ENCODE measurements around the gene CFAP119.

Gene CFAP119

DNA sequence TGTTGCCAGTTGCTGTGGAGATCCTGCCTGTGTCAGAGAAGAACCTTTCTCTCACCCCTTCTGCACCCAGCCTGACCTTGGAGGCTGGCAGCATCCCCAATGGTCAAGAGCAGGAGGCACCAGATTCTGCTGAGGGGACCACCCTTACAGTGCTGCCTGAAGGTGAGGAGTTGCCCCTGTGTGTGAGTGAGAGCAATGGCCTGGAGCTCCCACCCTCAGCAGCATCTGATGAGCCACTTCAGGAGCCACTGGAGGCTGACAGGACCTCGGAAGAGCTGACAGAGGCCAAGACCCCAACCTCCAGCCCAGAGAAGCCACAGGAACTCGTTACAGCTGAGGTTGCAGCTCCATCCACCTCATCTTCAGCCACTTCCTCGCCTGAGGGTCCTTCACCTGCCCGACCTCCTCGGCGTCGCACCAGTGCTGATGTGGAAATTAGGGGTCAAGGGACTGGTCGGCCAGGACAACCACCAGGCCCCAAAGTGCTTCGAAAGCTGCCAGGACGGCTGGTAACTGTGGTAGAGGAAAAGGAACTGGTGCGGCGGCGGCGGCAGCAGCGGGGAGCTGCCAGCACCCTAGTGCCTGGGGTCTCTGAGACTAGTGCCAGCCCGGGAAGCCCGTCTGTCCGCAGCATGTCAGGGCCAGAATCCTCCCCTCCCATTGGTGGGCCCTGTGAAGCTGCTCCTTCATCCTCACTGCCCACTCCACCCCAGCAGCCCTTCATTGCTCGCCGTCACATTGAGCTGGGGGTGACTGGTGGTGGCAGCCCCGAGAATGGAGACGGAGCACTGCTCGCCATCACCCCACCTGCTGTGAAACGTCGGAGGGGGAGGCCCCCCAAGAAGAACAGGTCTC lies 23.8 kb downstream of the CFAP119 start:
- no peak for DNase-seq

DNA sequence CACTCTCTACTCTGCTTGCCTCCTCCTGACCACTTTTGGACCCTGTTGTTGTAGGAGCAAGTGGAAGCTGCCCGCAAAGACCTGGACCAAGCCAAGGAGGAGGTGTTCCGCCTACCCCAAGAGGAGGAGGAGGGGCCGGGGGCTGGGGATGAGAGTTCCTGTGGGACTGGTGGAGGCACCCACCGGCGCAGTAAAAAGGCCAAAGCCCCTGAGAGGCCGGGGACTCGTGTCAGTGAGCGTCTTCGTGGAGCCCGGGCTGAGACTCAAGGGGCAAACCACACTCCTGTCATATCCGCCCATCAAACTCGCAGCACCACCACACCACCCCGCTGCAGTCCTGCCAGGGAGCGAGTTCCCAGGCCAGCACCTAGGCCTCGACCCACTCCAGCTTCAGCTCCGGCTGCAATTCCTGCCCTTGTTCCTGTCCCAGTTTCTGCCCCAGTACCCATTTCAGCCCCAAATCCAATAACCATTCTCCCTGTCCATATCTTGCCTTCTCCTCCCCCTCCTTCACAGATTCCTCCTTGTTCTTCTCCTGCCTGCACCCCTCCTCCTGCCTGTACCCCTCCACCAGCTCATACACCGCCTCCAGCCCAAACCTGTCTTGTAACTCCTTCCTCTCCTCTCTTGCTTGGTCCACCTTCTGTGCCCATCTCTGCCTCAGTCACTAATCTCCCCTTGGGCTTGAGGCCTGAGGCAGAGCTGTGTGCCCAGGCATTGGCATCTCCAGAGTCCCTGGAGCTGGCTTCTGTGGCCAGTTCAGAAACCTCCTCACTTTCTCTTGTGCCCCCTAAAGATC lies 24.7 kb downstream of the CFAP119 start:
- no peak for DNase-seq

DNA sequence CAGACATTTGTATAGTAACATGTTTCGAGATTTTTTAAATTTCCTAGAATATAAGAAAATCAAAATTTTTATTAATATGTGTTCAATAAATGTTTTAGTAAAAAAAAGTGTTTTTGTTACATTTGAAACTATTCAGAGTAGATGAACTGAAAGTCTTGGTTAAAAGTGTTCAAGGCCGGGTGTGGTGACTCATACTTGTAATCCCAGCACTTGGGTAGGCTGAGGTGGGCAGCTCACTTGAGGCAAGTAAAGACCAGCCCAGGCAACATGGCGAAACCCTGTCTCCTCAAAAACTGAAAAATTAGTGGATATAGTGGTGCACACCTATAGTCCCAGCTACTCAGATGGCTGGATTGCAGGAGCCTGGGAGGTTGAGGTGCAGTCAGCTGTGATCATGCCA lies 30.5 kb downstream of the CFAP119 start:
- DNase-seq, result peak; percentile 14

DNA sequence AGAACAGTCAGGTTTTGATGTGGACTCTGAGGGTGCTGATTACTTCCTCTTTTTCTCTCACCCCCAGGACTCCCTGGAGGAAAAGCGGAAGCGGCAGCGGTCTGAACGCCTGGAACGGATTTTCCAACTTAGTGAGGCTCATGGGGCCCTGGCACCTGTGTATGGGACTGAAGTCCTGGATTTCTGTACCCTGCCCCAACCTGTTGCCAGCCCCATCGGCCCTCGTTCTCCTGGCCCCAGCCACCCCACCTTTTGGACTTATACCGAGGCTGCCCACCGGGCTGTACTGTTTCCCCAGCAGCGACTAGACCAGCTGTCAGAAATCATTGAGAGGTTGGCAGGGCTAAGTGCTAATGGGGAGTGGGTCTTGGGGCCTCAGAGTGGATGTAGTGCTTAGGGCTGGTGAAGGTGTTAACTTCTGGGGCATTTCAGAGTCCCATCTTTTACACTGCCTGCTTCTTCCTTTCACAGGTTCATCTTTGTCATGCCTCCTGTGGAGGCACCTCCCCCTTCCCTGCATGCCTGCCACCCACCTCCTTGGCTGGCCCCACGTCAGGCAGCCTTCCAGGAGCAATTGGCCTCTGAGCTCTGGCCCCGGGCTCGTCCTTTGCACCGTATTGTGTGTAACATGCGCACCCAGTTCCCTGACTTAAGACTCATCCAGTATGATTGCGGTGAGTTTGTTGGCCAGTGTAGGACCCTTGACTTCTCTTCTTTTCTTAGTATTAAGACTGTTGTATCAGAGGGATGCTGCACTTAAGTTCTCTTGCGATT lies 32.8 kb downstream of the CFAP119 start:
- peak; percentile 72 for DNase-seq

DNA sequence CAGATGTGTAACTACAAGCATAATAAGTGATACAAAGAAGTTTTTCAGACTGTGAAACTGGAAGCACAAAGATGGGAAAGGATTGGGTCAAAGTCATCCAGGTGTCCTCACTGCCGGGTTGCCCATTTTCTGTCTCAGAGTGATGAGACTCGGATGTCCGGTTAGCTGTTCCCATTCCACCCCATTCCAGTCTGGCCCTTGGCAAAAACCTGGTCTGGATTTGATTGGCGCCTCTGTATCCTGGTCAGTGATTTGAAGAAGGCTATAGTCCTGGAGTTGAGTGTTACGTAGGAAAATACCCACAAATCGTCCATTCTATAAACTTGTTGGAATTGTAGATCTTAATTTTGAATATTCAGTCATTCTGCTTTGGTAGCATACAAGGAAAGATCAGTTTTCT lies 33.5 kb downstream of the CFAP119 start:
- no peak for DNase-seq

DNA sequence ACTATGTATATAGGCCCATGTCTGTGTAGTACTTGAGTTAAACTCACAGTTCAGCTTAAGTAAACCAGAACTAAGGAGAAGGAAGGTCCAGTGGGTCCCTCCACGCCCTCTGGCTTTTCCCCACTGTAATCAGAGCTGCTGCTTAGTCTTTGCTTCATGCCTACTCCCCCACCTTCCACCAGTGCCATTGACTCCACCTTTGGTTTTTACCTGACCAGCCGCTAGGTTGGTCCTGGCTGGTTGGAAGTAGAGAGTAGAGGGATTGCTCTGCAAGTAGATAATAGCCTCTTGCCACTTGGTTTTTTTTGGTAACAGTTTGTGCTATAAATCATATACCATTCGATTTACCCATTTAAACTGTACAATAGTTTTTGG lies 36.5 kb downstream of the CFAP119 start:
- no peak for DNase-seq

DNA sequence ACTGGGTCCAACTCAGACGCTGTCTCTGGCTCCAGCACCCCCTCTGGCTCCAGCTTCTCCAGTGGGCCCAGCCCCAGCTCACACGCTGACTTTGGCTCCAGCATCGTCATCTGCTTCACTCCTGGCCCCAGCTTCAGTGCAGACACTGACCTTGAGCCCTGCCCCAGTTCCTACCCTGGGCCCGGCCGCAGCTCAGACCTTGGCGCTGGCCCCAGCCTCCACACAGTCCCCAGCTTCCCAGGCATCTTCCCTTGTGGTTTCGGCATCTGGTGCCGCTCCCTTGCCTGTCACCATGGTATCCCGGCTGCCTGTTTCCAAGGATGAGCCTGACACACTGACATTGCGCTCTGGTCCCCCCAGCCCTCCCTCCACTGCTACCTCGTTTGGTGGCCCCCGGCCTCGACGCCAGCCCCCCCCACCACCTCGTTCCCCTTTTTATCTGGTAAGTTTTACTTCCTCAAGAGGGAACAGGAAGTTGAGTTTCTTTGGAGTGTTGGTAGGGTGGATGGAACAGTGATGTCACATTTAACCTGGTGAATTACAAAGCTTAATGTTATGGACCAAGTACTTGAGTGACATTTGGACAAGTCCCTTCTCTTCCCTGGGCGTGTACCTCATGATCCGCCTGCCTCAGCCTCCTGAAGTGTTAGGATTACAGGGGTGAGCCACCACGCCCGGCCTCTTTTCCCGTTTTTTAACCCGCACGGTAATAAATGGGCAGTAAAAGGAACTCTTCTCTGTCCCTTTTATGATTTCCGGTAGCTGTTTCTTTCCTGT lies 37.0 kb downstream of the CFAP119 start:
- peak; percentile 94 for DNase-seq

DNA sequence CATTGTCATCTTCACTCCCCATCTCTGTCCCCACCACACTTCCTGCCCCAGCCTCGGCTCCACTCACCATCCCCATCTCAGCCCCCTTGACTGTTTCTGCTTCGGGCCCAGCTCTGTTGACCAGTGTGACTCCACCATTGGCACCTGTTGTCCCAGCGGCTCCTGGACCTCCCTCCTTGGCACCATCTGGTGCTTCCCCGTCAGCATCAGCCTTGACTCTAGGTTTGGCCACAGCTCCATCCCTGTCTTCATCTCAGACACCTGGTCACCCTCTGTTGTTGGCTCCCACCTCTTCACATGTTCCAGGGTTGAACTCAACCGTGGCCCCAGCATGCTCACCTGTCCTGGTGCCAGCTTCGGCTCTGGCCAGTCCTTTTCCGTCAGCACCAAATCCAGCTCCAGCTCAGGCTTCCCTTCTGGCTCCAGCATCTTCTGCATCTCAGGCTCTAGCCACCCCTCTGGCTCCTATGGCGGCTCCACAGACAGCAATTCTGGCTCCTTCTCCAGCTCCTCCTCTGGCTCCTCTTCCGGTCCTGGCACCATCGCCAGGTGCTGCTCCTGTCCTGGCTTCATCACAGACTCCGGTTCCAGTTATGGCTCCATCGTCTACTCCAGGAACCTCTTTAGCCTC lies 38.0 kb downstream of the CFAP119 start:
- DNase-seq, result no peak

DNA sequence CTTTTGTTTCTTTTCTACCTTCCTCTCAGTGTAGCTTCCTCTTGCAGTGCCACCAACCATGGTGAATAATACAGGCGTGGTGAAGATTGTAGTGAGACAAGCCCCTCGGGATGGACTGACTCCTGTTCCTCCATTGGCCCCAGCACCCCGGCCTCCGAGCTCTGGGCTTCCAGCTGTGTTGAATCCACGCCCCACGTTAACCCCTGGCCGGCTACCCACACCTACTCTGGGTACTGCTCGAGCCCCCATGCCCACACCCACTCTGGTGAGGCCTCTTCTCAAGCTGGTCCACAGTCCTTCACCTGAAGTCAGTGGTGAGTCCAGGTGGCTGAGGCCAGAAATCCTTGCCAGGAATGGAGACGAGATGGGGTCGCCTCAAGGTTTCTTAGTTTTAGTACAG lies 38.9 kb downstream of the CFAP119 start:
- no peak for DNase-seq

DNA sequence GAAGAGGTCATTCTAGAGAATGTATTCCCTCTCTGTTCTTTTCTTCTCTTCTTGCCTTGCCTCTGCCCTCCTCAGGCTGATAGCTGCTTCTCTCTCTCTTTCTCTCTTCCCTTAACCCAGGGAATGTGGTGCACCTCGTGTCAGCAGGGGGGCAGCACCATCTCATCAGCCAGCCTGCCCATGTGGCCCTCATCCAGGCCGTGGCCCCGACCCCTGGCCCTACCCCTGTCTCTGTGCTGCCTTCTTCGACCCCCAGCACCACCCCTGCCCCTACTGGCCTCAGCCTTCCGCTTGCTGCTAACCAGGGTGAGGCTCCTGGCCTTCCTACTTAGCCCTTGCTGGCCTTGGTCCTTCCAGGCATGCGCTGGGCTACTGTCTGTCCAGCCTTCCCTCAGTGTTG lies 39.4 kb downstream of the CFAP119 start:
- DNase-seq, result no peak

DNA sequence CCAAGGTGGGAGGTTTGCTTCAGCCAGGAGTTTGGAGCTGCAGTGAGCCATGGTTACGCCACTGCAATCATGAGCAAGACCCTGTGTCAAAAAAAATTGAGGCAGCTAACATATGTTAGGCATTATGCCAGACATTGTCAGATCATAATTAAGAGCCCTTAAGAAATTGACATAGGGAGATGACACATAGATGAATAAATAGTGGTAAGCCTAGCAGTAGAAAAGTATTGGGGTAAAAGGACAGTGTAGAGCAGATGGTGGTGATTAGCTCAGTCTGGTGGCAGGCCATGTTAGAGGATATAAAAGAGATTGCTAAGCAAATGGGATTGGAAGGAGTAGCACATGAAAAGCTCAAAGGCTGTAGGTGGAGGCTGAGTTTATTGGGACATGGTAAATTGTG lies 40.3 kb downstream of the CFAP119 start:
- no peak for DNase-seq

DNA sequence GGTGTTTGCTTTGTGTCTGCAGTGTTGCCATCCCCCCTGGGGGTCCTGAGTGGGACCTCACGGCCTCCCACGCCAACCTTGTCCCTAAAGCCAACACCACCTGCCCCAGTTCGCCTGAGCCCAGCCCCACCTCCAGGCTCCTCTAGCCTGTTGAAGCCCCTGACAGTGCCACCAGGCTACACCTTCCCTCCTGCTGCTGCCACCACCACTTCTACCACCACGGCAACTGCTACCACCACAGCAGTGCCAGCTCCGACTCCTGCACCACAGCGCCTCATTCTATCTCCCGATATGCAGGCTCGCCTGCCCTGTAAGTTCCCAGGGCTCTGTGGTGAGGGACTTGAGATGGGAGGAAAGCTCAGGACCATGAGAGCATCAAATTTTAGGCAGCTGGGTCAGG lies 40.7 kb downstream of the CFAP119 start:
- no peak for DNase-seq

DNA sequence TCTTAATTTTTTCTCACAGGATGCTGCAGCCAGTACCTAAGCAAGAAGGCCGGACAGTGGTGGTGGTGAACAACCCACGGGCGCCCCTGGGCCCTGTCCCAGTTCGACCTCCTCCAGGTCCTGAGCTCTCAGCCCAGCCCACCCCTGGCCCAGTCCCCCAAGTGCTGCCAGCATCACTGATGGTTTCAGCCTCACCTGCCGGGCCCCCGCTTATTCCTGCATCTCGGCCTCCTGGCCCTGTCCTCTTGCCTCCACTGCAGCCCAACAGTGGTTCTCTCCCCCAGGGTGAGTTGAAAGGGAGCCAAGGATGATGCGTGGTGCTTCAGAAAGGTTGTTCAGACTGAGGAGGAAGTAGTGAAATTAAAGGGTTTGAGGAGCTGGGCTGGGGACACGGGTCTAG lies 41.2 kb downstream of the CFAP119 start:
- DNase-seq, result no peak

DNA sequence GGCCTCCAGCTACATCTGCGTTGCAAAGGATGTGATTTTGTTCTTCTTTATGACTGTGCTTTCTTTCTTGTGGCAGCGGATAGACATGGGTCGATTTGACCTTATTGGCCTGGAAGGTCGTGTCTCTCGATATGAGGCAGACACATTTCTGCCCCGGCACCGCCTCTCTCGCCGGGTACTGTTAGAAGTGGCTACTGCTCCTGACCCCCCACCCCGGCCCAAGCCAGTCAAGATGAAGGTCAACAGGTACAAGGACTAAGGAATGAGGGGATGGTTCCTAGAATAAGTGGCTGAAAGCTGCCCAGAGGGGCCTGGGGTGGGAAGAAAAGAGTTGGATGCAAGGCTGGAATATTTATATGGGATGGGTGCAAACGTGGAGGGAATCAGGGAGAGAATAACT lies 41.8 kb downstream of the CFAP119 start:
- no peak for DNase-seq

DNA sequence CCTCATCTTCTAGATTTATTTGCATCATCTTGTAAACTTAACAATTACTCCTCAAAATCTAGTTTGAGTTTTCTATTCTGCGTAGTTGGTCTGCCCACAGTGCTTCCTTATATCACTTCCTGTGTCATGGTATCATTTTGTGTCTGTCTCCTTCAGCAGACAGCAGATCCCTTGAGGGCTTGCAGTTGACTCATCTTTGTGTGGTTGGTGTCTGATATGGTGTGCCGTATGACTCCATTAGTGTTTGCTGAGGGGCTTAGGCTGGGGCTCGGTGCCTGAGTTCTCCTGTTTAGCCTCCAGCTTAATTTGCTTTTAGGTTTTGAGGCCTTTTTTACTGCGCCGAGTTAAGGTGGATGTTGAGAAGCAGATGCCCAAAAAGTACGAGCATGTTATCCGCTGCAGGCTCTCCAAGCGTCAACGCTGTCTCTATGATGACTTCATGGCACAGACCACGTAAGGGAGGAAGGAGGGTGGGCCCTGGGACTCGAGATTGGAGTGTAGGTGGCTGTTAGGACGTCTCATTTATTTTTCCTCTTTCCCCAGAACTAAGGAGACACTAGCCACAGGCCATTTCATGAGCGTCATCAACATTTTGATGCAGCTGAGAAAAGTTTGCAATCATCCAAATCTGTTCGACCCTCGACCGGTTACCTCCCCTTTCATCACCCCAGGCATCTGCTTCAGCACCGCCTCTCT lies 46.0 kb downstream of the CFAP119 start:
- DNase-seq, result peak; percentile 93

DNA sequence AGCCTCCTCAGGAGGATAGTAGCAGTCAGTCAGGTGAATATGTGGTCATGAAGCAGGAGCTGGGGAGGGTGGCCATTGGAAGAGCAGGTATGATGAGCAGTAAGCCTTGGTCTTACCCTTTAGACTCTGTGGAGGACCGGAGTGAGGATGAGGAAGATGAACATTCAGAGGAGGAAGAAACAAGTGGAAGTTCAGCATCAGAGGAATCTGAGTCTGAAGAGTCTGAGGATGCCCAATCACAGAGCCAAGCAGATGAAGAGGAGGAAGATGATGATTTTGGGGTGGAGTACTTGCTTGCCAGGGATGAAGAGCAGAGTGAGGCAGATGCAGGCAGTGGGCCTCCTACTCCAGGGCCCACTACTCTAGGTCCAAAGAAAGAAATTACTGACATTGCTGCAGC lies 50.1 kb downstream of the CFAP119 start:
- DNase-seq, result no peak

DNA sequence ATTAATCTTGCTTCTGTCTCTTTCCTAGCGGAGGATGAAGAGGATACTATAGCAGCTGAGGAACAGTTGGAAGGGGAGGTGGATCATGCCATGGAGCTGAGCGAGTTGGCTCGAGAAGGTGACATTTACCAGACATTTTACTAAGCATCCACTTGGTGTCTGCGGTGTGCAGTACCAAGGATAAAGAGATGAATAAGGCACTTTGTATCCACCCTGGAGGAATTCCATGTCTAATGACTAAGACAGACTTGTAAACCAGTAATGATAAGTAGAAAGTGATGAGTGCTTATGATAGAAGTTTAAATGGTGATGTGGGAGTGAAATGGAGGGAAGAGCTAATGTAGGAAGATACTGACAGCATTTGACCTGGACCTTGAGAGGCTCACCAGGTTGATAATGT lies 50.9 kb downstream of the CFAP119 start:
- no peak for DNase-seq
